Colon (tissue), 2 donors: ENCODE data around the gene PPP3CA.

Experiments
- FAIRE-seq: peaks from 2 replicates; lab custom pipeline; 2012; peaks lifted over from hg19 to GRCh38; lab: Jason Lieb, UNC
- donor health status: control.
- donor health status: control.

Gene PPP3CA

DNA sequence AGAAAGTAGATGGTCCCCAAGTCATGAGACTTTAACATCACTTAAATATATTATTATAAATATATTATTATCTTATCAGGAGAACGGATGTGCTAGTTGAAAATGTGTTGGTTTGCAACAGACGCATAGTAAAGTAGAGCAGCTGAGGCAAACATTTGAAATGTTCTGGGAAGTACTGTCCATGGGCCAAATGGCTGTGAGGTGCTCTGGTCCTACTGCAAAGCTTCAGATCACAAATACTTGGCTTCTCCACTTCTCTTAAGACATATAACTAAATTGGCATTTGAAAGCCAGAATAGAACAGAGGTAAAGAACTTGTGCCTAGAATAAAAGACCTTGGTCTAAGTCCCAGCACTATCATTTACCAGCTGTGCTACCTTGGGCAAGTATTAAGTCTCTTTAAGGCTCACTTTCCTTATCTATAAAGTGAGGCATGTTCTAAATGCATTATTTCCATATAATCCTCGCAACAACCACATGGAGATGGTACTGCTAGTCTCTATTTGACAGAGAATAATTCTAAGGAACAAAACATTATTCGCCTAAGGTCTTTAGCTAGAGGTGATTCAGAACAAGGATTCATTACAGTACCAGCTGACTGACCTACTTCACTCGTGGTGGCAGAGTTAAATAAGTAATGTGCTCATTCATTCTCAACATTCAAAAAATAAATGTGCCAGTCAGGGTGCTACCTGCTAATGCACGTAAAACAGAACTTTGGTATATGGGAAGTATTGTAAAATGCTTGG is 297.1 kb downstream of the PPP3CA start:
- no peak for FAIRE-seq

DNA sequence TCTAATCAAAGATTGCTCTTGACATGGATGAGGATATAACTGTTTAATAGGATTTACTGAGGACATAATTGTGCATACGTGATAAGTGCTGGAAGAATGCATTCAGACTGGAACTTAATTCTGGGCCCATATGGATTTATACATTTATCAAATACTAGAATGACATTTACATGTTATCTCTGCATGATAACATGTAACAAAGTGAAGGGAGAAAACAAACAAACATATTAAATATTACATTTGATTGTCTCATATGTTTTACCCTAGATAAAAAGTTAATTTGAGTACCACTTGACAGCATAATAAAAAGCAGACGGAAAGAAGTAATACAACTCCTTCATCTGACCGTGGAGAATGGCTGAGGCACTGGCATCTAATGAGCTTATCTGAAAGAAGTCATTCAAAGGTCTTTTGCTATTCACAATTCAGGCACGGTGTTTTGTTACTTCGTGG is 297.8 kb downstream of the PPP3CA start:
- no peak for FAIRE-seq

DNA sequence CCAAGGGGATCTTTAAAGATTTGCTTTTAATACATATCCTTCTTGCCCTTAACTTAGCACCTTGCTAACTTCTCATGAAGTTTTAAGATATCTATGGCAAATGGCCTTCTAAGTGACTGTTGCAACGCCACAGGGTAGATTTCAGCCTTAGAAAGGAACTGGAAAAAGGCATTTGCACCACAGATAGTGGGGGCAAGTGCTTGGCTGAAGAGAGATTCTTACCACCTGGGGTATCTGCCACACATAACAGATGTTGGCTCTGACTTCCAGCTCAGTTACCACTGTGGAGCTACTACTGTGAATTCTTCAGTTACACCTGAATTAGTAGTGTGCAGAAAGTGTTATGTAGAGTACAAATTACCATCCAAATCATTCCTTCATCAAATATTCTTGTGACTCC is 302.6 kb downstream of the PPP3CA start:
- FAIRE-seq: no peak

DNA sequence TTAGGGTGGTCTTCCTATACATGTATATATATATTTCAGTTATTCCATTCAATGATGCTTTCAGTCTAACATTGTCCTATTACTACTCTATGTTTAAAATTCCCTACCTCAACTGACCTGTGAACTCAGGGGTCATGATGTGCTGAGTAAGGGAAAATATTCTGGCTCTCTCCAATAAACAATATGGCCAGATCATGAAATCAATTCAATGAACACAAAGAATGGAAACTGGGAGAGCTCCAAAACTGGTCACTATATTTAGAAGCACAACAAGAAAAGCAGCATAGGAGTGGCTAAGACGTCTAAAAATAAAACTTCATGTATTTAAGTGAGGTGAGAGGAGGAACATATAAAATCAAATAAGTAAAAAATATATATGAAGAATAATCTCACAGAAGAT is 304.5 kb downstream of the PPP3CA start:
- FAIRE-seq: no peak

DNA sequence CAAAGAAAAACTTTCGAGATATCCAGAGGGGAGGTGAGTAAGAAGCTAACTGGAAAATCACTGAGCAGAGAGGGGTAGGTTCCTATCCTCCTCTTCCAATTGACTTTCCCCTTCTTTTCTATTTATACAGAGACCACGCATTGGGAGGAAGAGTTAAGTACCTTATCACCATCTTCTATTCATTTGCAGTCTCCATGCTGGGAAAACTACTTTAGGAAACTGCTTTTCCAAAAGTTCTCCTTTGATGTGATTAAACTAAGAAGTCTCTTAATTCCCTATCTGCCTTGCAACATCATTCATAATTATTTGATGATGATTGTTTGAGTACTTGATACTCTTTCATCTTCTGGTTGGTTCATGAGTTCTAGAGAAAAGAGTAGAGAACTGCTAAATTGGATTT is 306.6 kb downstream of the PPP3CA start:
- FAIRE-seq: no peak

DNA sequence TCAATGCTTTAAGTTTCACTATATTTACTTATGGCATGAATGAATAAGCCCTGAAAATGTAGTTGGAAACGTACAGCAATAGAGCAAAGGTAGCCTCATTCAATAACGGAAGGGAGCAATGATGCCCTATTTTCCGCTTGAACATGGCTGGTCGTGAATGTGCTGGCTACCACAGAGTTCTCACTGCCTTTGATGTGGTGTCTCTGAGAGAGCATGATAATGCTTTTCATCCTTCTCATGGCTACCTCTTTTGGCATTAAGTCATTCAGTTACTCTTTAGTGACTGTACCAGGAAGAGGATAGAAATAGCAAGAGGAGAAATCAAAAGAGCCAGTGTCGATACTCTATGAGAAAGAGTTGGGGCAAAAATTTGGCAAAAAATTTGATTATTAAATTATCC is 308.0 kb downstream of the PPP3CA start:
- FAIRE-seq: no peak

DNA sequence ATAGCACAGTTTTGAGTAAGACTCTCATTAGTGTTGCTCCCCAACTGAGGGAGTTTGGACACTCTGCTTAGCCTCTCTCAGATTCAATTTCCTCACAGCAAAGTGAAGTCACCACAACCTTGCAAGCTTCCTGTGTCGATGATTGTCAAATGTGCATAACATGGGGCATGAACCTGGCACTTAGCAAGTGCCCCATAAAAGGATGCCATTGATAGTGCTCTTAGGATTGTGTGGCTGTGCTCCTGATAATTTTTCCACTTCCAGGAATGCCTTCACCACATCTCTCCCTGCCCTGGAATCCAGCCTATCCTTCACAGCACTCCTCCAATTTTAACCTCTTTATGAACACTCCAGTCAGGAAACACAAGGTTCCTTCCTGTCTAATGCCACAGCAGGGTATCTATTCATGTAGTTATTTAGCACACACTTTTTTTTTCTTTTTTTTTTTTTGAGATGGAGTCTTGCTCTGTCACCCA is 309.4 kb downstream of the PPP3CA start:
- FAIRE-seq: no peak

DNA sequence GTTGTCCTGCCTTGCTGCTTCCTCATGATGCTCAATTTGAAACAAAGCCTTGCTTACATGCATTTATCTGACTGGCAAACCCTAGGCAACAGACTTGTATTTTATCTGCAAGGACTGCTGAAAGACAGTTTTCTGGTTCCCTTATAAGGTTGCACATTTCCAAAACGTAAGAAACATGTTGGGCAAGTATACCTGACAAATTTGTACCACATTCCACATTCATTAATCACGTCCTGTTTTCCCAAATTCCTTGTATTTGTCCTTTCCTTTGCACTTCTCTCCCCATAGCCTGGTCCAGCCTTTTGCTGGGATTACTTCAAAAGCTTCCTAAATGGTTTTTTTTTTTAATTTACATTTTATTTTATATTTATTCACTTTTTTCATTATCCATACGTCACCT is 310.1 kb downstream of the PPP3CA start:
- no peak for FAIRE-seq

DNA sequence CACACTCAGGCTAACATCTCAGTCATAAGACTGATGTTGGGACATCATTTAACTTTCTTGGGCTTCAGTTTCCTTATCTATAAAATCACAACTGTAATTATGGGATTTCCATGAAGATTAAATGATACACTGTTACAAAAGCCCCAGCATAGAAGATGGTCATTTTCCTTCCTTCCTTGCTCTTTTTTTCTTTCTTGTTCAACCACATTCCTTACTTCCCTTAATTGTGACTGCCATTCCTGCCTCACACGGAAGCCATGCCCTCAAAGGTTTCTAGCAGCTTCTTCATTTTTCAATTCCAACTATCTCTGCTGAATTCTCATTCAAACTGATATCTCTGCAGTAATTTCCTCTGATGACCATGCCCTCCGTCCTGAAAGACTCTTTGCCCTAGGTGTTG is 311.8 kb downstream of the PPP3CA start:
- no peak for FAIRE-seq

DNA sequence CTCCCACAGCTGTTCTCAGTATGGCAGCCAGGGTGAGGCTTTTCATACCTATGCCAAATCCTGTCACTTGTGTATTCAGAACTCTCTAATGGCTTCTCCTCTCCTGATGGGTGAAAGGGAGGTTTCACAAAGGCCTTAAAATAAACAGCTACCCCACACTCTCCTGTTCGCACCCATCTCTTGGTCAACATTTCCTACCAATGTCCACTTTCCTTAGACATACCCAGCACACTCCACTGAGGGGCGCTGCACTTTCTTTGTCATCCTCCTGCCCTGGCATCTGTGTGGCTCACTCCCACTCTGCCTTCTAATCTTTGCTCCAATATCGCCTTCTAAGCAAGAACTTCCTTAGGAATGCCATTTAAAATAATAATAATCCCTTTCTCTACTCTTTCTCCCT is 313.3 kb downstream of the PPP3CA start:
- no peak for FAIRE-seq

DNA sequence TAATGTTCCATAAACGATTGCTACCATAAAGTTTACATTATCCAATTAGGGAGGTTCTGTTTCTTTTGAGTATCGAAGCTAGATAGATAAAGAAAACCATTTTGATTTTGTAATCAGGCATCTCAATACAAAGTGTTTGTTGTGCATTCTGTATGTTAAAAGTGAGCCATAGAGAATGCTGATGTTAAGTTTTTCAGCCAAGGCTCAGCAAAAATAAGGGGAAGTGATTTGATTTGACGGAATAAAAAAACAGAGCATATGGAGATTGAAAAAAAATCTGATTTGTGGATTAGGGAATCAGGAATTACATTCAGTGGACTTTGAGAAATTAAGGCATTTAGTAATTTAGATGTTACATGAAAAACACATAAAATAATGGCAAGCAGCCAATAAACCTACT is 314.8 kb downstream of the PPP3CA start:
- FAIRE-seq: peak; percentile 24

DNA sequence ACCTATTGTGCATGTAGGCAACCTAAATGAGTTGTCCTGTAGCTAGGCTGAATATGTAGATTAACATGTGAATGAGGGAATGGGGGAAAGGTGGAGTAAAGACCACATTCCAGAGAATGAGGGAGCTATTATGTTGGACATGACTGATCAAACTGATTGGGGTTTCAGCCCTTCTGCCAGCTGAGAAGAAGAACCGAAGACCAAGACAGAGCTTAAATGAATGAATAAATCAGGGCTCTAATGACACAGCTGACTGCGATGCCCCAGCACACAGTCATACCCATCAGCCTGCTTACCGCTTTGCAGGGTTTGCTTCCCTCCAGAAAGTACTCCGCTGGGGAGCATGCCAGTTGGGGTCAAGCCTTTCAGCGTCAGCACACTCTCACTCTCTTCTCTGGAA is 315.4 kb downstream of the PPP3CA start:
- FAIRE-seq: no peak

DNA sequence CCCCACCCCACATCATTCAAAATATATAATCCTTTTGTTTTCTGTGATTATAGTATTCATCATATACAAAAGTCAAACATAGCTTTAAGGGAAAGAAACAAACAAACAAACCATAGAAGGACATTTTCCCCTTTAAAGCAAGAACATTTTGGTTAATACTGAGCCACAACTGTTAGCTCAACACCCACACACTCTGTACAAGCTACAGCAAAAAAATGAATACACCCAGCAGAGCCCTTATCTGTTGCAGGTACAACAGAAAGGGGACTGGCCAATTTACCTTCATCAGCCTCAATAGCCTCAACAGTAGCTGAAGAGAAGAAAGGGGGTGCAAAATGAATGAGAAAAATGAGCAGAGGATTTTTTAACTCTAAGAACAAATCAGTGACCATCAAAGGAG is 318.4 kb downstream of the PPP3CA start:
- FAIRE-seq: no peak

DNA sequence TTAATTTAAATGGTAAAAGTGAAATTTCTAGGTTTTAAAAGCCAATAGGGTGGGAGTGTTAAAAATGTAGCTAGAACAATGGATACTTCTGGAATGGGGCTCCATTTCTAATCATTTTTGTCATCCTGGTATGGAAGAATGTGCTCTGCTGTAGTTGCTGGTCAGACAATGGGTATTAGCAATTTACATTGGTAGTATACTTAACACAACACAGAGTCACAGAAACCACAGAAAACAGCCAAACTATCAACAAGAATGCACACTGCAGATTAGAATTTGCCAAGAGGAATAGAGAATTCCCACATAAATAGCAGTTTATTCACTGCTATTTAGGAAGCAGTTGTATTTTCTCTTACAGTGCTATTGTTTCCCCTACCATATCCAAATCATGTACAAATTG is 319.6 kb downstream of the PPP3CA start:
- no peak for FAIRE-seq

DNA sequence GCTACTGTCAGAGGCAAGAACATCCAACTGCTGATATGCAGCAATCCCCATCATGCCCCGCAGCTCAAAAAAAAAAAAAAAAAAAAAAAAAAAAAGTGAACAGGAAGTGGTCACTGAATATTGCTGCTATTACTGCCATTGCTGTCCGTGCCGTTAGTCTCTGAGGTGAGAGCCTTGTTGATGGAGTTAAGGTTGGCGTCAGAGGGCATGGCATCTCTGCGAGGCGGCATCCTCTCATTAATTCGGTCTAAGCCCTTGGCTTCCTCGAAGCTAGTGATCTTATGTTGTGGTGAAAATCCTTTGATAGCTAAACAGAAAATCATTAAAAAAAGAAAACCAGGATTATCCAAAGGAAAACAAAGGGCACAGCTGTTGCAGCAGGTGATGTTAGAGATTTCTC is 321.6 kb downstream of the PPP3CA start:
- FAIRE-seq: no peak

DNA sequence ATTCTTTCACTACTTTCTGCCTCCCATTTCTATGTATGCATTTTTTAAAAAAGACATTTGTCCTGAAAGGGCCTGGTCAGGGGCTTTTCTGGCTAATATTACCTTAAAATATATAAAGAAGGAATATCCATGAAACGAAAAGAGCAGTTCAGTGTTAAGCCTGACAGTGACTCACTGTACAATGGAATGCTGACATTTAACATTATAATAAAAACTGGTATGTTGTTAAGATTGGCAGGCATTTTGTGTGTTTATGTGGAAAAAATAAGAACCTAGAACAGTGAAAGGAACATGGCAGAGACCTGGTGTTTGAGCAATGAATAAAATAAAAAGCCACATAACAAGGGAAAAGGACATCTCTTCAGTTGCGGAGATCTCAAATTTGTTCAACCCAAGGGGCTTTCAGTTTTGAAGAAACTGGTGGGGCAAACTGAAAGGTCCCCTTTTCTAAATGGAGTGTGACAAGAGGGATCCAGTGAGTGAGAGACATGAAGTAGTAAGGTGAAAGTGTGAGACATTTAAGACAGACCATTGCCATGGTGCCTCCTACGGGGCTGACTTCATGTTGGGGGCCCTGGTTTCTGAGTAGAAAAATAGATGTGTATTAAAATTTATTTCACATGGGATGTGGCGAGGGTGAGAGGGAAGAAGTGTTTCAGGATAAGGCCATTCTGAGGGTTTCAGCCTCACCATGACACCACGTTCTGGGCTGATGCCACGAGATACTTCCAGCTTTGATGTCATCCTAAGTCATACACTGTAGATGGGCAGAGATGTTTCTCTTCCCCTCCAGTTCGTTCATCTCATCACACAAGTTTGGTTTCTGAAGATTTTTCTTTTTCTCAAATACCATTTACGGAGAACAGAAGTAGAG is 324.9 kb downstream of the PPP3CA start:
- no peak for FAIRE-seq

DNA sequence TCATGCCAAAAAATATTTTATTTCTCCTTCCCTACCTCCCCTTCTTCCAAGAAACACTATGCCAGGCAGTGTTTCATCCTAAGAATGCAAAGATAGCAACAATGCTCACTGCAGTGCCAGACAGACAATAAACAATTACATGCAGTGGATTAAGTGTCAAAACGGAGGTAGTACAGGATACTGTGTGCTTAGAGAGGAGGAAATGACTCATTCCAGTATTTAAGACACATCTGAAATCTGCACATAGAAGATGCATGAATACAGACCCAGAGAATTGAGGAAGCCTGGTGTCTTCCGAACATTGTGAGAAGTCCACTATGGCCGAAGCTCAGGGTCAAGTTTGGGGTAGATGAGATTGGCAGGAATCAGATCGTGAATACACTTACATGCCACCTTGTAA is 326.4 kb downstream of the PPP3CA start:
- FAIRE-seq: no peak

DNA sequence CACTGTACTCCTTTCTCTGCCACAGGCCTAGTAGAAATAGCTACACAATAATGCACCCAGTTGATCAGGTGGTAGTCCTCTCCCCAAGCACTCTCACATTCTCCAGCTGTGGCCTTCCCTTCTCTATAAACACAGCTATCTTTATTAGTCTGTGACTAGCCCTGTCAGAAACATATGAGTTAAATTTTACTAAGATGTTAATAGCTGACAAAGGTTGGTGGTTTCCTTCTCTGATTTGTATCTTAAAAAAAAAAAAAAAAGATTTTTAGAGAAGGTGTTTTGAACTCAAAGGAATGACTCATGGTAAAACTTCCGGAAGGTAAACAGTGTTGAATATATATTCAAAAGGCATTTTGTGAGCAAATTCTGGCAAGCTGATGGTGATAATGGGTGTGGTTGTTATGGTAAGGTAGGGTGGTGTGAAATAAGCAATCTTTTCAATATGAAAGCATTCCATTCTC is 327.4 kb downstream of the PPP3CA start:
- peak; percentile 33 for FAIRE-seq

DNA sequence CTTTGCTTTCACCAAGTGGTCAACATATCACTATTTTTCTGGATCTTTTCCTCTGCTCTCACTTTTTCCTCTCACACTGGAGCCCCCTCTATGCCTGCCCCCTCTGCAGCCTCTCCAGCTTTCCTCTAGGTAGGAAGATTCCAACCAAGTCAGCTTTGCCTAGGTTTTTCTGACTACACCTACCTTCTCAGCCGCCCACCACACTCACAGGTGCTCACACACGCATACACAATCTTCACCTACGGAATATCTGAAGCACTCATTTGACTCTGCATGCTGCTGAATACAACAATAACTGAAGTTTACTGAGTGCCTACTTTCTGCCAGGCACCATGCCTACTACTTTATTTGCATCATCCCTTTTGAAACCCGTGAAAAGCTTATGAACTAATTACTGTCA is 328.0 kb downstream of the PPP3CA start:
- FAIRE-seq: no peak

DNA sequence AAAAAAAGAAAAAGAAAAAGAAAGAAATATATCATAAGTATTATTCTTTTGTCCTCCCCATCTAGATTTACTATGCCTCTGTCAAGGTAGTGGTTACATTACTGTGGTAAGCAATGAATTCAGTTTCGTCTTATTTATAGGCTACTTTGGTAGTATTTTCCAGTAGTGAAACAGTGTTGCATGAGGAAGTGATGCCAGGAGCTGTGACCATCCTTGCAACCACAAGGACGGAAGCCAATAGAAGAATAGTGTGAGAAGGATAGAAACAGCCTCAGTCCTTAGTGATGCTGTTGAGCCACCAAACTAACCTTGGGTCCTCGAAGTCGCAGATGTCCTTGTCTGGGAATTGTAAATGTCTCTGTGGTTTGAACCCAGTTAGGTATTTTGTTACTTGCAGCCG is 328.5 kb downstream of the PPP3CA start:
- FAIRE-seq: no peak

DNA sequence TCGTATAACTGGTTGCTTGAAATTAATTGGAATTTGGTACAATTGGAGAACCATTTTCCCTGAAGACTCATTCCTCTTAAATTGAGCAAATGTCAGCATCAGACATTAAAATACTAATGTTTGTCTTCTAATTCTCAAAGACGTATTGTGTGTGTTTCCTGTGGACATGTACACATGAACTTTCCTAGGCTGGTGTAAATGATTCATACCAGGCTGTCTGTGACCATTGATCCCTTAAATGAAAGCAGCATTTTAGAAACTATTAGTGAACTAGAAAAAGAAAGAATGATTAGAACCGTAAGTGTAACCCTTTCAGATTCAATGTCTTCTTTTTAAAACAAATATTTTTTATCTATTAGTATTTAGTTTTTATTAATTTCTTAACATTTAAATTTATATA is 332.9 kb downstream of the PPP3CA start:
- FAIRE-seq: no peak

DNA sequence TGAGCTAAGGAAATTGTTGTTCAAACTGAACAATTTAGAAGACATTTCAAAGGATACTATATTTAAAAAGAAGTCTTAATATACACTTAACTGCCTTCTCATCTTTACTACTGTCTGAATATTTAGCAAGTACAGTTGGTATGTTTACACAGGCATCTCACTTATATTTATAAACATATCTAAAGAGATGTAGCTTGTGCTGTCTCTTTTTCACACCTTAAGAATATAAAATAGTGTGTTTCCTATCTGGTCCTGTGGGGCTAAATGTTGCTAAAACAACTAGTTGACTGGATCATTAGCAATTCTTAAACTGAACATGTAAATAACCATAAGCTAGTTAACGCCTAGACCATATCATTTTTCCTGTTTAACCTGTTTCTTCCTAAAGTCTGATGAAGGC is 336.3 kb downstream of the PPP3CA start:
- FAIRE-seq: no peak

DNA sequence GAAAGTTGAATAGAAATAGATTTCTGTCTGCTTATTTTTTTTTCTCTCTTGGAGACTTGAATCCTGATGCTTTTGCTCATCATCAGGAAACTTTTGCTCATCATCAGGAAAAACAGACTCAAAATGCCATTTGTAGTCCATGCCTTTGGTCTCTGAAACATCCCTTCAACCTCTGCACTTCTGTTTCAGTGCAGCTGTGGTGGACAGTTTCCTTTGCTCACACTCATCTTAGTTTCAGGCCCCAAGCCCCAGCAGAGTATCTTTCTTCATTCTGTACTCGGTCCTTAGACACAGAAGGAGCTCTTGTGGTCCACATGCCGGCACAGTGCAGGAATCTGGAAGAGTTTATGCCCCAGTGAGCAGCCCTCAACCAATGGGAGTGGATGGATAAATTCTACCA is 337.9 kb downstream of the PPP3CA start:
- FAIRE-seq: no peak
